Embryonic facial prominence (tissue), 1 donor: ENCODE data around the gene MSX2.

Experiments used
- DNase-seq: peaks from one replicate; pipeline ENCODE4 v3.0.0-alpha.2; 2016; ENCODE audit errors: extremely low spot score

Gene MSX2

GRCh38 chr5:174718880-174719610 is 5.3 kb upstream of the MSX2 start:
- DNase-seq = no peak

GRCh38 chr5:174719793-174720611 is 4.4 kb upstream of the MSX2 start:
- no peak for DNase-seq

GRCh38 chr5:174720612-174721529 is 3.5 kb upstream of the MSX2 start:
- DNase-seq = no peak

GRCh38 chr5:174721530-174722432 is 2.6 kb upstream of the MSX2 start:
- no peak for DNase-seq

GRCh38 chr5:174722500-174722899 is 1.9 kb upstream of the MSX2 start:
- DNase-seq = no peak

GRCh38 chr5:174723315-174723978 is 935 bp upstream of the MSX2 start:
- no peak for DNase-seq

GRCh38 chr5:174723979-174724483 is 351 bp upstream of the MSX2 start:
- DNase-seq = no peak

- DNase-seq = no peak
These were observed 1.0 kb downstream of the MSX2 start for GRCh38 chr5:174725261-174725990.

- no peak for DNase-seq
These were observed 1.7 kb downstream of the MSX2 start for GRCh38 chr5:174725991-174726601.

GRCh38 chr5:174726916-174727793 is 2.8 kb downstream of the MSX2 start:
- no peak for DNase-seq

- DNase-seq = no peak
These were observed 3.7 kb downstream of the MSX2 start for GRCh38 chr5:174727794-174728680.

- DNase-seq = no peak
These were observed 4.8 kb downstream of the MSX2 start for GRCh38 chr5:174729075-174729680.

- DNase-seq = no peak
These were observed 7.0 kb downstream of the MSX2 start for GRCh38 chr5:174731214-174732035.

- DNase-seq = no peak
These were observed 7.9 kb downstream of the MSX2 start for GRCh38 chr5:174732036-174733020.
